HG03196 (cell line): ENCODE measurements around the gene CPEB2.

ENCODE experiments used
- ATAC-seq: cut with Tn5 transposase; IDR thresholded peaks from one replicate; pipeline ENCODE4 v1.9.1; 2021; ENCODE audit not compliant: unreplicated experiment

The CPEB2 gene

GRCh38 chr4:15010038-15010585 is 7.8 kb downstream of the CPEB2 start:
- ATAC-seq: no peak

GRCh38 chr4:15011166-15011565 is 8.9 kb downstream of the CPEB2 start:
- ATAC-seq: no peak

GRCh38 chr4:15012017-15012788 is 9.9 kb downstream of the CPEB2 start:
- no peak for ATAC-seq

GRCh38 chr4:15013585-15013984 is 11.3 kb downstream of the CPEB2 start:
- ATAC-seq: no peak

- ATAC-seq: no peak
These were observed 12.9 kb downstream of the CPEB2 start for GRCh38 chr4:15015170-15015569.

- no peak for ATAC-seq
These were observed 16.1 kb downstream of the CPEB2 start for GRCh38 chr4:15018361-15018760.

- ATAC-seq: peak; percentile 68
These were observed 18.4 kb downstream of the CPEB2 start for GRCh38 chr4:15020502-15021286.

GRCh38 chr4:15021311-15021710 is 19.0 kb downstream of the CPEB2 start:
- no peak for ATAC-seq

GRCh38 chr4:15021946-15022345 is 19.7 kb downstream of the CPEB2 start:
- ATAC-seq: no peak

GRCh38 chr4:15024386-15024785 is 22.1 kb downstream of the CPEB2 start:
- no peak for ATAC-seq

- ATAC-seq: no peak
These were observed 23.4 kb downstream of the CPEB2 start for GRCh38 chr4:15025693-15026092.

- no peak for ATAC-seq
These were observed 25.7 kb downstream of the CPEB2 start for GRCh38 chr4:15027921-15028435.

- no peak for ATAC-seq
These were observed 28.9 kb downstream of the CPEB2 start for GRCh38 chr4:15031197-15031596.

- ATAC-seq: no peak
These were observed 29.9 kb downstream of the CPEB2 start for GRCh38 chr4:15031993-15032675.

- ATAC-seq: no peak
These were observed 31.9 kb downstream of the CPEB2 start for GRCh38 chr4:15034071-15034764.

- ATAC-seq: no peak
These were observed 32.9 kb downstream of the CPEB2 start for GRCh38 chr4:15035159-15035558.

- ATAC-seq: no peak
These were observed 35.8 kb downstream of the CPEB2 start for GRCh38 chr4:15037923-15038541.

GRCh38 chr4:15040916-15041463 is 38.7 kb downstream of the CPEB2 start:
- no peak for ATAC-seq

GRCh38 chr4:15042529-15043167 is 40.4 kb downstream of the CPEB2 start:
- no peak for ATAC-seq
